A172 (cell line): Measurements from ENCODE around the gene ERGIC1. TPM values are rescaled to one million over a fixed set of nuclear protein-coding genes. Genes with fewer than 3 reads are reported as not detected.

Source experiments
- DNase-seq: peaks from one replicate; pipeline ENCODE4 v3.0.0-alpha.2; 2015; ENCODE audit warnings: low spot score
- total RNA-seq: library from RNA; depleted of rRNA; stranded (reverse); fragments of >200 nt; shearing (Covaris generic); gene quantifications from 2 replicates; pipeline ENCODE4 v1.2.3, GENCODE V29; 2014

ERGIC1 gene
- total RNA-seq, 1 experiment from 2014 or later: 91.6 TPM

GRCh38 chr5:172920447-172920849, 86.4 kb downstream of the ERGIC1 start:
- DNase-seq: peak; percentile 97

- no peak for DNase-seq
These were observed 86.9 kb downstream of the ERGIC1 start for GRCh38 chr5:172920995-172921394.

- no peak for DNase-seq
These were observed 87.9 kb downstream of the ERGIC1 start for GRCh38 chr5:172921906-172922305.

GRCh38 chr5:172923539-172923938, 89.5 kb downstream of the ERGIC1 start:
- DNase-seq: no peak

- no peak for DNase-seq
These were observed 91.4 kb downstream of the ERGIC1 start for GRCh38 chr5:172925336-172925948.

GRCh38 chr5:172926008-172926523, 92.0 kb downstream of the ERGIC1 start:
- DNase-seq: no peak

GRCh38 chr5:172926796-172927195, 92.7 kb downstream of the ERGIC1 start:
- no peak for DNase-seq

- peak; percentile 70 for DNase-seq
These were observed 95.4 kb downstream of the ERGIC1 start for GRCh38 chr5:172929371-172929838.

- DNase-seq: peak; percentile 95
These were observed 97.0 kb downstream of the ERGIC1 start for GRCh38 chr5:172931001-172931536.

- DNase-seq: peak; percentile 65
These were observed 98.4 kb downstream of the ERGIC1 start for GRCh38 chr5:172932313-172933017.

- DNase-seq: no peak
These were observed 99.2 kb downstream of the ERGIC1 start for GRCh38 chr5:172933238-172933637.

- no peak for DNase-seq
These were observed 101.0 kb downstream of the ERGIC1 start for GRCh38 chr5:172935096-172935495.

- no peak for DNase-seq
These were observed 102.3 kb downstream of the ERGIC1 start for GRCh38 chr5:172936401-172936800.

- DNase-seq: no peak
These were observed 105.0 kb downstream of the ERGIC1 start for GRCh38 chr5:172939071-172939470.

- DNase-seq: no peak
These were observed 105.7 kb downstream of the ERGIC1 start for GRCh38 chr5:172939611-172940267.

- no peak for DNase-seq
These were observed 106.4 kb downstream of the ERGIC1 start for GRCh38 chr5:172940268-172941066.

GRCh38 chr5:172941067-172941516, 107.0 kb downstream of the ERGIC1 start:
- no peak for DNase-seq

- DNase-seq: no peak
These were observed 108.5 kb downstream of the ERGIC1 start for GRCh38 chr5:172942556-172942955.

- DNase-seq: peak; percentile 94
These were observed 109.3 kb downstream of the ERGIC1 start for GRCh38 chr5:172943283-172943841.

GRCh38 chr5:172943906-172944305, 109.9 kb downstream of the ERGIC1 start:
- DNase-seq: peak; percentile 73

GRCh38 chr5:172944741-172945140, 110.7 kb downstream of the ERGIC1 start:
- DNase-seq: peak; percentile 57
